Tibial nerve (tissue), 4 donors: ENCODE measurements around the gene NKX6-2. TPM values are rescaled to one million over a fixed set of nuclear protein-coding genes. Genes with fewer than 3 reads are reported as not detected.
"Not testable (repeated sequence)": the region's sequence is repeated elsewhere in the genome, so short reads cannot be mapped to it uniquely, and the experiment has no call there.

Experiments used
- DNase-seq, 2 donors: peaks; one replicate each; pipeline ENCODE4 v3.0.0-alpha.2; 2019; ENCODE audit warnings: low spot score in 2 of 2
- H3K27ac ChIP-seq, 4 donors: fragments of 200-600 bp; sonication (generic) in 3 of 4; one replicate each; pipeline ENCODE4 v1.5.1; 2017 to 2019; ENCODE audit warnings: mild to moderate bottlenecking in 1 of 4
- H3K27me3 ChIP-seq, 2 donors: fragments of 200-600 bp; sonication (generic) in 1 of 2; one replicate each; pipeline versions ENCODE4 v1.5.1 to v1.6.0; 2017 to 2019
- H3K36me3 ChIP-seq, 3 donors: fragments of 200-600 bp; sonication (generic); one replicate each; pipeline ENCODE4 v1.5.1; 2018 to 2019
- H3K4me1 ChIP-seq, 4 donors: fragments of 200-600 bp; sonication (generic) in 3 of 4; one replicate each; pipeline ENCODE4 v1.5.1; 2017 to 2019
- H3K4me3 ChIP-seq, 4 donors: fragments of 200-600 bp; sonication (generic) in 3 of 4; one replicate each; pipeline ENCODE4 v1.5.1; 2017 to 2019; ENCODE audit warnings: mild to moderate bottlenecking in 1 of 4, moderate library complexity in 1 of 4
- H3K9me3 ChIP-seq, 4 donors: fragments of 200-600 bp; sonication (generic) in 3 of 4; one replicate each; pipeline ENCODE4 v1.5.1; 2017 to 2019
- EP300 ChIP-seq, 2 donors: sonication (generic); formaldehyde crosslinking; IDR thresholded peaks; one replicate each; pipeline ENCODE4 v1.6.1; 2017; ENCODE audit warnings: antibody characterized with exemption in 2 of 2, mild to moderate bottlenecking in 1 of 2
- POLR2A ChIP-seq, 2 donors: fragments of 450-650 bp; IDR thresholded peaks; one replicate each; pipeline ENCODE4 v1.6.1; 2017; ENCODE audit warnings: antibody characterized with exemption in 2 of 2, mild to moderate bottlenecking in 2 of 2, moderate library complexity in 2 of 2
- WGBS, 2 donors: methylation state at CpG; one replicate each; pipeline ENCODE4 v1.1.5; 2018; 5-methylcytosine and 5-hydroxymethylcytosine counted together
- total RNA-seq, 4 donors: library from RNA; depleted of rRNA; stranded (reverse); fragments of >200 nt; gene quantifications; one replicate each; pipeline ENCODE4 v1.1.0, GENCODE V29; 2016
- TF ChIP-seq, protein P1 (sequence below), 5 experiments: fragments of 200-600 bp in 3 of 5; fragments of 450-650 bp in 2 of 5; sonication (generic) in 3 of 5; IDR thresholded peaks; one replicate each; pipeline ENCODE4 v1.5.1; 2016 to 2019; ENCODE audit warnings: antibody characterized with exemption in 5 of 5, mild to moderate bottlenecking in 3 of 5, moderate library complexity in 2 of 5

Gene NKX6-2
- total RNA-seq, 4 donors from 2014 or later, result 0.20 to 10.3 (median 2.5) TPM

DNA sequence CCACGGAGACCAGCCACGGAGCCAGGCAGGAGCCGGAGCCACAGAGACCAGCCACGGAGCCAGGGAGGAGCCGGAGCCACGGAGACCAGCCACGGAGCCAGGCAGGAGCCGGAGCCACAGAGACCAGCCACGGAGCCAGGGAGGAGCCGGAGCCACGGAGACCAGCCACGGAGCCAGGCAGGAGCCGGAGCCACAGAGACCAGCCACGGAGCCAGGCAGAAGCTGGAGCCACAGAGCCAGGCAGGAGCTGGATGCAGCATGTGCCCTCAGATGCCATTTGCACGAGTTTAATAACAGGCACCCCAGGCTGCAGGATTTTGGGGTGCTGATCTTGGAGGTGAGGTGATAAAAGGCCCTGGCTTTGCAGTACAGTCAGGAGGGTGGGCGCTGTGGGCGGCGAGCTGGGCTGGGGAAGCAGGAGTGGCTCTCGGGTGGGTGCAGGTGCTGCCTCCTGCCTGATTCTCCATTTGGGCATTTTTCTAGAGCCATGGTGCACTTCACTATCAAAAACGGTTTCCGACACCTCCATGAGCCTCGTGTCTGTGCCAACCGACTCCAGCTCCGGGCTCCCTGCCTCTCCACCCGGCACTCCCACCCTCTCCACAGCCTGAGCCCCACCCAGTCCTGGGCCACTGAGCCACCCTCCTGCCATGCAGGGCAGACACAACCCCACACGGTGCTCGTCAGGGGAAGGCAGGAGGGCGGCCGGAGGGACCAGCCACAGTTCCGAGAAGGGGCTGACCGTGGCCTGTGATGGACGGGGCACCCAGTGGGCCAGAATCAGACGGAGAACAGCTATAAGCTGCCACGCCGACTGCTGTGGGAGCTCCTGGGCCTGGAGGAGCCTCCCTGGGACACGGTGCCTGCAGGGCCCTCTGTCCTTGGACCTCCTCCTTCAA is 40.8 kb upstream of the NKX6-2 start:
- no peak overlapping the region for H3K4me3 ChIP-seq
- no peaks in the 10 kb centered on the region for H3K4me1 ChIP-seq
- no peaks in the 10 kb centered on the region for H3K36me3 ChIP-seq
- 93 to 95% methylated on average over 31 to 36 of the region's 36 CpGs for WGBS, 2 donors
- peaks cover 0 to 16% of the 10 kb centered on the region in 2 donors for H3K27me3 ChIP-seq
- TF ChIP-seq, protein P1, sequence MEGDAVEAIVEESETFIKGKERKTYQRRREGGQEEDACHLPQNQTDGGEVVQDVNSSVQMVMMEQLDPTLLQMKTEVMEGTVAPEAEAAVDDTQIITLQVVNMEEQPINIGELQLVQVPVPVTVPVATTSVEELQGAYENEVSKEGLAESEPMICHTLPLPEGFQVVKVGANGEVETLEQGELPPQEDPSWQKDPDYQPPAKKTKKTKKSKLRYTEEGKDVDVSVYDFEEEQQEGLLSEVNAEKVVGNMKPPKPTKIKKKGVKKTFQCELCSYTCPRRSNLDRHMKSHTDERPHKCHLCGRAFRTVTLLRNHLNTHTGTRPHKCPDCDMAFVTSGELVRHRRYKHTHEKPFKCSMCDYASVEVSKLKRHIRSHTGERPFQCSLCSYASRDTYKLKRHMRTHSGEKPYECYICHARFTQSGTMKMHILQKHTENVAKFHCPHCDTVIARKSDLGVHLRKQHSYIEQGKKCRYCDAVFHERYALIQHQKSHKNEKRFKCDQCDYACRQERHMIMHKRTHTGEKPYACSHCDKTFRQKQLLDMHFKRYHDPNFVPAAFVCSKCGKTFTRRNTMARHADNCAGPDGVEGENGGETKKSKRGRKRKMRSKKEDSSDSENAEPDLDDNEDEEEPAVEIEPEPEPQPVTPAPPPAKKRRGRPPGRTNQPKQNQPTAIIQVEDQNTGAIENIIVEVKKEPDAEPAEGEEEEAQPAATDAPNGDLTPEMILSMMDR (IDR thresholded peaks at IDR 0.05), result no peak
- no peak for TF ChIP-seq EP300 (IDR thresholded peaks at IDR 0.05)
- TF ChIP-seq POLR2A (IDR thresholded peaks at IDR 0.05), result no peak
- no peaks in the 10 kb centered on the region for H3K9me3 ChIP-seq
- DNase-seq, result no peak
- no peak overlapping the region for H3K27ac ChIP-seq

DNA sequence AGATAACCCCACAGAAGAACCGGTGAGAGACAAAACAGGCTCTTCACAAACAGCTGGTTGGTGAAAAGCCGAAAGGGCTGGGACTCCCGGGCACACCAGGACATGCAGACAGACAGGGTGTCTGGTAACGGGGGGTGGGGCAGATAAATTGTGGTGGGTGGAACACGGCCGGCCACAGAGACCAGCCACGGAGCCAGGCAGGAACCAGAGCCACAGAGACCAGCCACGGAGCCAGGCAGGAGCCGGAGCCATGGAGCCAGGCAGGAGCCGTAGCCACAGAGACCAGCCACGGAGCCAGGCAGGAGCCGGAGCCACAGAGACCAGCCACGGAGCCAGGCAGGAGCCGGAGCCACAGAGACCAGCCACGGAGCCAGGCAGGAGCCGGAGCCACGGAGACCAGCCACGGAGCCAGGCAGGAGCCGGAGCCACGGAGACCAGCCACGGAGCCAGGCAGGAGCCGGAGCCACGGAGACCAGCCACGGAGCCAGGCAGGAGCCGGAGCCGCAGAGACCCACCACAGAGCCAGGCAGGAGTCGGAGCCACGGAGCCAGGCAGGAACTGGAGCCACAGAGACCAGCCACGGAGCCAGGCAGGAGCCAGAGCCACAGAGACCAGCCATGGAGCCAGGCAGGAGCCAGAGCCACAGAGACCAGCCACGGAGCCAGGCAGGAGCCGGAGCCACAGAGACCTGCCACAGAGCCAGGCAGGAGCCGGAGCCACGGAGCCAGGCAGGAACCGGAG is 40.0 kb upstream of the NKX6-2 start:
- peaks cover 0 to 11% of the 10 kb centered on the region in 2 donors for H3K27me3 ChIP-seq
- not testable (repeated sequence) for H3K9me3 ChIP-seq, H3K4me3 ChIP-seq, H3K27ac ChIP-seq, DNase-seq, H3K4me1 ChIP-seq, H3K36me3 ChIP-seq
- WGBS, 2 donors, result 94 to 96% methylated on average over 24 to 34 of the region's 34 CpGs

- no peaks in the 10 kb centered on the region for H3K4me1 ChIP-seq
- H3K36me3 ChIP-seq, result no peaks in the 10 kb centered on the region
- TF ChIP-seq, protein P1 (IDR thresholded peaks at IDR 0.05), result no peak
- peaks cover 0 to 24% of the 10 kb centered on the region in 2 donors for H3K27me3 ChIP-seq
- no peak overlapping the region for H3K27ac ChIP-seq
- H3K4me3 ChIP-seq, result no peak overlapping the region
- peaks cover 0 to 7% (median 0%) of the 10 kb centered on the region in 4 donors for H3K9me3 ChIP-seq
- DNase-seq, result no peak
- 93 to 94% methylated on average over 13 of the region's 13 CpGs for WGBS, 2 donors
These were observed 34.1 kb upstream of the NKX6-2 start for GRCh38 chr10:132820056-132820455.

DNA sequence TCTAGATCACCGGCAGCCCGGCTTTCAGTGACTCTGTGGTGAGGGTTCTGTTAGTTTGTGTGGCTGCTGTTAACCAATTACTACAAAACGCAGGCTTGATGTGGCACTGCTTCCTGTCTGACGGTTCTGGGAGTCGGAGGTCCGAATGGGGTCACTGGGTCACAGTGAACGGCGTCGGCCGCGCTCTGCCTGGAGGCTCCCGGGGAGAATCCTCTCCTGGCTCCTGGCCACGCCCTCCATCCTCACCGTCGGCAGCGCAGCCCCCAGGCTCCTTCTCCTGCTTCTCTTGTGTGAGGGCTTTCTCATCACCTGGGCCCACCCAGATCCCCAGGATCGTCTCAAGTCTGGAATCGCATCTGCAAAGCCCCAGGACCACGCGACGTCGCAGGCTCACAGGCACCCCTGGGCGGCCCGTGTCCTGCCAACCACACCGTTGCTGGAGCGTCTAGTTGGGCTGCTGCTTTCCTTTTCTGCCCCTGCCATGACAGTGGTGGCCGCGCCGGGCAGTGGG is 31.8 kb upstream of the NKX6-2 start:
- H3K27ac ChIP-seq, result no peak overlapping the region
- 74 to 81% methylated on average over 28 to 29 of the region's 29 CpGs for WGBS, 2 donors
- no peak overlapping the region for H3K4me3 ChIP-seq
- H3K9me3 ChIP-seq, result peaks cover 0 to 7% (median 0%) of the 10 kb centered on the region in 4 donors
- TF ChIP-seq, protein P1 (IDR thresholded peaks at IDR 0.05), result no peak
- no peak for TF ChIP-seq POLR2A (IDR thresholded peaks at IDR 0.05)
- no peak for TF ChIP-seq EP300 (IDR thresholded peaks at IDR 0.05)
- H3K27me3 ChIP-seq, result peaks cover 0 to 24% of the 10 kb centered on the region in 2 donors
- no peak for DNase-seq
- no peaks in the 10 kb centered on the region for H3K36me3 ChIP-seq
- H3K4me1 ChIP-seq, result no peaks in the 10 kb centered on the region

GRCh38 chr10:132816718-132817117 is 30.8 kb upstream of the NKX6-2 start:
- 65 to 78% methylated on average over 12 of the region's 12 CpGs for WGBS, 2 donors
- Histone ChIP-seq H3K9me3 (peaks cover 0 to 7% (median 0%) of the 10 kb centered on the region in 4 donors), H3K4me1 (no peaks in the 10 kb centered on the region), H3K36me3 (no peaks in the 10 kb centered on the region), H3K27me3 (peaks cover 0 to 24% of the 10 kb centered on the region in 2 donors), H3K27ac (no peak overlapping the region), H3K4me3 (no peak overlapping the region)
- TF ChIP-seq, protein P1 (IDR thresholded peaks at IDR 0.05), result no peak
- TF ChIP-seq POLR2A (IDR thresholded peaks at IDR 0.05) (no peak), EP300 (IDR thresholded peaks at IDR 0.05) (no peak)
- no peak for DNase-seq
